T1000 (cell line): ENCODE measurements around the gene TOMM22.

Source experiments
- DNase-seq: peaks from one replicate; lab custom pipeline; 2025; ENCODE audit warnings: mixed read lengths; lab: John Stamatoyannopoulos, UW

The TOMM22 gene

DNA sequence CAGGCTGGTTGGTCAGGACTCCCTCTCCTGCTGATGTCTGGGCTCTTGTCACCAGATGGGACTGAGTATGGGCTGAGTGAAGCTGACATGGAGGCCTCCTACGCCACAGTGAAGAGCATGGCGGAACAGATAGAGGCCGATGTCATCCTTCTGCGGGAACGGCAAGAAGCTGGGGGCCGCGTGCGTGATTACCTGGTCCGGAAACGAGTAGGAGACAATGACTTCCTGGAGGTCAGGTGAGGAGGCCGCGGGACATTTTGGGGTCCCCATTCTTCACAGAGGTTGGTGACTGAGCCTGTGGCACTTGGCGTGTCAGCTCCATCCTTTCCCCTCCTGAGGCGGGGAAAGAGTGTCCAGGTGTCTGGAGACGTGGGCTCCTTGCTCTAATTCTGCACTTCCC is 34.1 kb downstream of the TOMM22 start:
- no peak for DNase-seq

DNA sequence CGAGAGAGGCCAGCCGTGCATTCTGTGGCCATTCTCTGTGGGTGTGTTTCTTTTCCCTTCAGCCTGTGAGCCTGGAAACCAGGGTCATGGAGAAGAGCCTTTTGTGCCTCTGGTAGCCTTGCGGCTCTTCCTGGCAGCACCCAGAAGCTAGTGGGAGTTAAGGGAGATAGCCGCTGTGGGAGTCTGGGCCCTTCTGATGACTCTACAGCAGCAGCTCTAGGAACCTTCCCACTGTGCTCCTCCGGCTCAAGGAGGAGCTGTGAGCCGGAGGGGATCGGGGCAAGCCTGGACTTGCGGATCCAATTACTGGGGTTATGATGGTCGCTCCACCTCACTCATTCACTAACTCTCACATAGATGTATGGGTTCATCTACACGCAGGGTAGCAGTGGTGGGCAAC is 34.5 kb downstream of the TOMM22 start:
- no peak for DNase-seq

DNA sequence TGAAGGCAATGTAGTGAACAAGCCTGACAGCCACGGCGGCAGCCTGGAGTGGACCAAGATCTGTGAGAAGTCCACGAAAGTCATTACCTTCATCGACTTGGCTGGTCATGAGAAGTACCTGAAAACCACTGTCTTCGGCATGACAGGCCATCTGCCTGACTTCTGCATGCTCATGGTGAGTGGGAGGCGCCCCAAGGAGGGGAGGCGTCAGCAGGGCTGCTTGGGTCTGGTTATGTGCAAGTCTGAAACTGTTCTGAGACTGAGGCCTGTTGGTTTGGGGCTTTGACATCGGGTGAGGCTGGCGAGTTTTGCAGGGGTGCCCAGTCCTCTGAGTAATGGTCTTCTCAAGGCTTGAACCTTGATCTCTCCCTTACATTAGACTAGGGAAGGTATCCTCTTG is 35.1 kb downstream of the TOMM22 start:
- no peak for DNase-seq

DNA sequence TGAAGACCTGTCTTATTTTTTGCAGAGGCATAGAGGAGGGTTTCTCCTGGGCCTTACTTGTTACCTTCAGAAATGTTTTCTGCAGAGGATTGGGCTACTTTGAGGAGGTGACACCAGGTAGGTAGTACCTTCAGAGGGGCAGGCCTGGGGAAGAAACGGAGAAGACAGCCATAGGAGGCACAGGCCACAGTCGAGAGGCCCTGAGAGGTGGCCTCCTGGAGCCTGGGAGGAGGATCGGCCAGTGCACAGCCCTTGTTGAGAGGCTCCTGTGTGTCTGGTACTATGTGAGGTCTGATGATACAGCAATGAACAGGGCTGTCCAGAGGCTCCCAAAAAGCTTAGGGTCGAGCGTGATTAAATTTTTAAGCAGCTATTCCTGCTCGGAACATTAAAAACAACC is 35.5 kb downstream of the TOMM22 start:
- no peak for DNase-seq

DNA sequence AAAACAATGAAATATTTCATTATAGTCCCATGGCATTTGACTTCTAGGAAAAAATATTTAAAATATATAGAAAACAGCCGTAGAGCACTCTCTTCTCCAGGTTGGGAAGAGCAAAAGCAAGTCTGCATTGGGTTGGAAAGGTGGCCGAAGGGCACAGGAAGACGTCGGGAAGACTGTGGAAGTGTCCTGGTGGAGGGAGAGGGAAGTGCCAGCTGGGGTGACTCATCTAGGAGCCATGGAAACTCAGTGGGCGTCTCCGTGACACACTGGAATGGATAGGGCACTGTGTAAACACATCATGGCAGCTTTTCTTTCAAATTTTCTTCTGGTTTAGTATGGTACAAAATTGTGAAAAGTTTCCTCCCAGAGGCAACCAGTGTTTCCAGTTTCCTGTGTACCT is 36.7 kb downstream of the TOMM22 start:
- peak; percentile 49 for DNase-seq

DNA sequence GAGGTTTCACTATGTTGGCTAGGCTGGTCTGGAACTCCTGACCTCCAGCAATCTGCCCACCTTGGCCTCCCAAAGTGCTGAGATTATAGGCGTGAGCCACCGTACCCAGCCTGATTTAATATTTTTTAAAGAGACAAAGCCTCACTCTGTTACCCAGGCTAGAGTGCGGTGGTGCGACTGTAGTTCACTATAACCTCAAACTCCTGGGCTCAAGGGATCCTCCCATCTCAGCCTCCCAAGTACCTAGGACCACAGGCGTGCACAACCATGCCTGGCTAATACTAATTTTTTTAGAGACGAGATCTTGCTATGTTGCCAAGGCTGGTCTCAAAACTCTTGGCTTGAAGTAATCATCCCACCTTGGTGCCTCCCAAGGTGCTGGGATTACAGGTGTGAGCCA is 37.4 kb downstream of the TOMM22 start:
- no peak for DNase-seq

DNA sequence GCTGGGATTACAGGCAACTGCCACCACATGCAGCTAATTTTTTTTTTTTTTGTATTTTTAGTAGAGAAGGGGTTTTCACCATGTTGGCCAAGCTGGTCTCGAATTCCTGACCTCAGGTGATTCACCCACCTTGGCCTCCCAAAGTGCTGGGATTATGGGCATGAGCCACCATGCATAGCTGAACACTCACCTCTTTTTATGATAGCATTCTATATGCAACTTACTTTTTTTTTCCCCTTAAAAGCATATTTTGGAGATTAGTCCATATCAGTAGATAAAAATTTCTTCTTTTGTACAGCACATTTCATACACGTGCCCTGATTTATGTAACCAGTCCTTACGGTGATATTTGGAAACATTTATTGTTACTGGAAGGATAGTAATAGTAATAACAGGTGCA is 38.6 kb downstream of the TOMM22 start:
- no peak for DNase-seq

DNA sequence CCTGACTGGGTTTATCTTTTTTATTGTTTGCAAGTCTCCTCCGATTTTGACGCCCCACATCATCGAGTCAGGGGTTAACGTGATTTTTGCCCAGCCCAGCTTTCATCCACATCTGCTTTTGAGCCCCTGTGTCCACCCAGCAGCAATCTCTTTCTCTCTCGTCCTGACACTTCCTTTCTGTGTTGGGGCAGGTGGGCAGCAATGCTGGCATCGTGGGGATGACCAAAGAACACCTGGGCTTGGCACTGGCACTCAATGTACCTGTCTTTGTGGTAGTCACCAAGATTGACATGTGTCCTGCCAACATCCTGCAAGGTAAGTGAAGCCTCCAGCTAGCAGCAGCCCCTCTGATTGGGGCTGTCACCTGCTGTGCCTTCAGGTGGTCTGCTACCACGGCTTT is 39.8 kb downstream of the TOMM22 start:
- no peak for DNase-seq

DNA sequence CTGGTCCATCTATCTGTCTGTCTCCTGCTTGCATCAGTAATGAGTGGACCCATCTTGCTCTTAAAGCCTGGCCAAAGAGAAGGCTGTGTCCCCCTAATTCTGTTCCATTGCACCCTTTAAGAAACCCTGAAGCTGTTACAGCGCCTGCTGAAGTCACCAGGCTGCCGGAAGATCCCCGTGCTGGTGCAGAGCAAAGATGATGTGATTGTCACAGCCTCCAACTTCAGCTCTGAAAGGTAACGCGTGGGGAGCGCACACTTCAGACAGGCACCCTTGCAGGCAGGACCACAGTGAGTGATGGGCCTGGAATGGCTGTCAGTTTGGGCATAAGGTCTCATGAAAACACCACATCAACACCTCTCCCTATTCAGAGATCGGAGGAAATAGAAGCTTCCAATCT is 42.4 kb downstream of the TOMM22 start:
- DNase-seq = no peak

DNA sequence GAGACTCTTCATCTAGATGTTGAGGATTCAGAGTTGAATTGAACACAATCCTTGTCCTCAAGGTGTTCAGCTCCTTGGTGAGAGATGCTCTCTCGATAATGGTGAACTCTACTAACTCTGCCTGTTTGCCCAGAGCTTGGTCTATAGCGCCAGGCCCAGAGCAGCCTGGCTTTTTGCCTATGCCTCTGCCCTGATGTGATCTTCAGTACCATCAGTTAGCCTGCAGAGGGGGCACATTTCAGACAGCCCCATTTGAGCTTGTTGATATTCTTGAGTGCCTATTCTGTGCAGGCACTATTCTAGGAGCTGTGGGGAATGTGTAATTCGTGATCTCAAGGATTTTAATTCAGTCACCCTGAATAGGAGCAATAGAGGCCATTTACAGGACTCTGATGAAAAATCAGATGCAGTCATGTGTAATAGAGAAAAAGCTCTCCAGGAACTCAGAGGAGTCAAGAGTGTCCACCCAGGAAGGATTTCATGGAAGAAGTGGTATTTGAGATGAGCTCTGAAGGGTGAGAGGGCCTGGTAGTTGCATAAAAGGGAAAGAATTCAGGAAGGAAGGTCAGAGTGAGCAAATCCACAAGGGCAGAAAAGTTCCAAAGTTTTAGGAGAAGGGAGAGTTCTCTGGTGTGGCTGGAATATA is 43.3 kb downstream of the TOMM22 start:
- DNase-seq = no peak

DNA sequence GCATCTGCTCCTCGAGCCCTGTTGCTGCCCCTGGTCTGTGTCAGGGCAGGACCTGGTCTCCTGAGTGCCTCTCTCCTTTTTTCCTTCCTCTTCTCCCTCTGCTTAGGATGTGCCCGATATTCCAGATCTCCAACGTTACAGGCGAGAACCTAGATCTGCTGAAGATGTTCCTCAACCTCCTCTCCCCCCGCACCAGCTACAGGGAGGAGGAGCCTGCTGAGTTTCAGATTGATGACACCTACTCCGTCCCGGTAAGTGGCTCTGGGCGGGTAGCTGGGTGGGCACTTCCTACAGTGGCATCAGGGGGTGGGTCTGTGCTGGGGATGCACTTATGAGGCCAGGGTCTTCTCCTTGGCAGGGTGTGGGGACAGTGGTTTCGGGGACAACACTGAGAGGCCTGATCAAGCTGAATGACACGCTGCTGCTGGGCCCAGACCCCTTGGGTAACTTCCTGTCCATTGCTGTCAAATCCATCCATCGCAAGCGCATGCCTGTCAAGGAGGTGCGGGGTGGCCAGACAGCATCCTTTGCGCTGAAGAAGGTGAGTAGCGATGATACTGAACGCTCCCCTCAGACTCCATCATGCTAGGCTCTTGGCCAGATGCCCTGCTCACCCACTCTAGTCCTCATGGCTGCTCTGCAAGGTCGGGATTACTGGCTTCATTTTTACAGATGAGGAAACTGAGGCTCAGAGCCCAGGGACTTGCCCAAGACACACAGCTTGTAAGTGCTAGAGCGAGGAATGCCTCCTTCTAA is 44.3 kb downstream of the TOMM22 start:
- no peak for DNase-seq

DNA sequence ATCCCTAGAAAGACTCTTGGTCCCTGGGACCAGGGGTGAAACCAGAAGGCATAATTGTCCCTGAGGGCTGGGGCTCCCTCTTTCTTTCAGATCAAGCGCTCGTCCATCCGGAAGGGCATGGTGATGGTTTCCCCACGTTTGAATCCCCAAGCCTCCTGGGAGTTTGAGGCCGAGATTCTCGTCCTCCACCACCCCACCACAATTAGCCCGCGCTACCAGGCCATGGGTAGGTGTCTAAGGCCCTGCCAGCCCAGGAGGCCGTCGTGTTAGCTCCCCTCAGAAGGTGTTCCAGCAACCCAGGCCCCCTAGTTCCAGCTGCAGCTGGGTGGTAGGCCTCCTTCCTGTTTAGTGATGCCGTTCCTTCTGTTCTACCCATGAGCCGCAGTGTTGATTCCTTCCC is 45.4 kb downstream of the TOMM22 start:
- DNase-seq = no peak

DNA sequence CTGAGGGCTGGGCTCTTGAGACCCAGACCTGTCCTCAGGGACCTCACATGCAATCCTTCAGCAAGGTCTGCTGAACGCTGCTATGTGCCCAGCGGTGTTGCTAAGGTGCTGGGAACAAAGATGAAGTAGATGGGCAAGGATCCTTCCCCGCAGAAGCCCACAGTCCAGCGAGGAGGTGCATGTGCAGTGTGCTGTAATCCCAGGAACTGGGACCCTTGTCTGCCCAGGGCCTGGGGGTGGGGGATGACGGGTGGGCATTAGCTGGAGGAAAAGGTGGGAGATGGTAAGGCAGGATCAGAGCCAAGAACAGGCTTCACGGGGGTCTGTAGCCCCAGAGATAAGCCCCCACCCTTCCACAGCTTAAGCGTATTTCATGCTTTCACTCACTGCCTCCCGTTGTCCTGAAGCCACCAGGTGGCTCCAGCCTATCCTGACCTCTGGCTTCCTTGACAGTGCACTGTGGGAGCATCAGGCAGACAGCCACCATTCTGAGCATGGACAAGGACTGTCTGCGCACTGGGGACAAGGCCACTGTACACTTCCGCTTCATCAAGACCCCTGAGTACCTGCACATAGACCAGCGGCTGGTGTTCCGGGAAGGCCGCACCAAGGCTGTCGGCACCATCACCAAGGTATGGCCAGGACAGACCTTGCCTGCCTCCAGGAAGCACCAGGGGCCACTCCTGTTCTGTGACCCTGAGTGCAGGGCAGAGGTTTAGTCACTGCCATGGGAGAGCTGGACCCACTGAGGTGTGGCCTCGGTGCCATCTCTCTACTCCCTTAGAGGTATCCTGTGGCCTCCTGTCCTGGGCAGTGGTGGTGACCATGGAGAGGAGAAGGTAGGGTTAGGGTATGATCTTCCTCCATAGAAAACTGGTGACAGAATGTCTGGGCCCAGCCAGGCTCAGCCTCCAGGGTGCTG is 46.0 kb downstream of the TOMM22 start:
- no peak for DNase-seq

DNA sequence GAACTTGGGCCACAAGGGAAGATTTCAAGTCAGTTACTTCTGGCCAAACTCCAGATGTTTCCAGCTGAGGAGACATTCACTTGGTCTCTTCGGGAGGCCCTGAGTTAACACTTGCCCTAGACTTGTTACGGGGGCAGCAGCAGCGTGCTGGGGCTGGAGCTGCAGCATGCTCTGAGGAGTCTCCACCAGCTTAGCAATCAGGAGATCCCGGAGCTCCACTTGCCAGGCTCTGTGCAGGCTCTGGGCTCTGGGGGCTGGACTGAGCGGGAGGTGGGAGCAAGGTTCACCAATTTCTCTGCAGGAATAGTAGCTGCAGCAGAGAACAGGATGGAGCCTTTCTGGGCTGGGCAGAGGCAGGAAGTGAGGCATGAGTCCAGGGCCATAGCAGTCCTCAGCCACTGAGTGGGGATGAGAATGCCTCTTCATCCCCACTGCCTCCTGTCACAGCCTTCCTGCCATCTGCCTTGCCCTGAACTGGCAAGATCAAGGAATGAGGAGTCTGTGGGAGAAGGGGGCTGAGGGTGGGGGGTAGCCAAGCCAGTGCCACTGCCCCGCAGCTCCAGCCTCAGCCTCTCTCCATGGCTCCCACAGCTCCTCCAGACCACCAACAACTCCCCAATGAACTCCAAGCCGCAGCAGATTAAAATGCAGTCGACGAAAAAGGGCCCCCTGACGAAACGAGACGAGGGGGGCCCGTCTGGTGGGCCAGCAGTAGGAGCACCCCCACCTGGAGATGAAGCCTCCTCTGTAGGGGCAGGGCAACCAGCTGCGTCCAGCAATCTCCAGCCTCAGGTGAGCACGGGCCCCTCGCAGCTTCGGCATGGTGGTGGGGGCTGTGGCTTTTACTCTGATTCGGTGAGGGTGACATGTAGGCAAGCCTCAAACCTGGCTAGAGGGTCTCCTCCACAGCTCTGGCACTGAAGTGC is 47.4 kb downstream of the TOMM22 start:
- DNase-seq = no peak

DNA sequence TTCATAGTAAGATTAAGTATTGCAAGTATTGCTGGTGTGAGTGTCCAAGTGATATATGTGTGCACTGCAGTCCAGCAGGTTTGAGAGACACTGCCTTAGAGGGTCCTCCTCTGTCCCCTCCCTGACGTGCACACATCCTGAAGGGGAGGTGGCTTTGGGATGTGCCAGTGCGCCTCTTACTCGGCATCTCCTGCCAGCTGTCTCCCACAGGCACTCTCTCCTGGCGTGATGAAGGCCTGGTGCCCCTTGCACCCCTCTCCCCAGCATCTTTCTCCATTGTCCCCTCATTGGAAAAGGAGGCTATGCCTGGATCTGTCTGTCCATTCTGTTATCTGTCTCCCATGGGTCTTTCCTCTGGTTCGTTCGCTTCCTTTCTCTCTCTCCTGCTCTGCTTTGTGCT is 48.2 kb downstream of the TOMM22 start:
- DNase-seq = no peak

DNA sequence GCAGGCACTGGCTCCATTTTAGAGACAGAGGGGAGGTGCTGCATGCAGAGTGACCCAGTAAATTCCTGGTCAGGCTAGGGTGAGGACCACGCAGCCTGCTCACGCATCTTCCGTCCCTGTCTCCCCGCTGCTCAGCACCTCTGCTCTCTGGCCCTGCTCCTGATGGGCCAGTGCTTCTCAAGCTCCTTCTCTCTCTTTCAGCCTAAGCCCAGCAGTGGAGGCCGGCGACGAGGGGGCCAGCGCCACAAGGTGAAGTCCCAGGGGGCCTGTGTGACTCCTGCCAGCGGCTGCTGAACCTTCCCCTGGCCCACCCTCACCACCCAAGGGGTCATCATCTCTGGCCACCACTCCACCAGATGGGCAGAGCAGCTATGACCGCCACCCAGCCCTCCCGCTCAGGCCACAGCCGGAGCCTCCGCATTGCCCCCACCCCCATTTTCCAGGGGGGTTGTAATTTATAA is 48.7 kb downstream of the TOMM22 start:
- no peak for DNase-seq

DNA sequence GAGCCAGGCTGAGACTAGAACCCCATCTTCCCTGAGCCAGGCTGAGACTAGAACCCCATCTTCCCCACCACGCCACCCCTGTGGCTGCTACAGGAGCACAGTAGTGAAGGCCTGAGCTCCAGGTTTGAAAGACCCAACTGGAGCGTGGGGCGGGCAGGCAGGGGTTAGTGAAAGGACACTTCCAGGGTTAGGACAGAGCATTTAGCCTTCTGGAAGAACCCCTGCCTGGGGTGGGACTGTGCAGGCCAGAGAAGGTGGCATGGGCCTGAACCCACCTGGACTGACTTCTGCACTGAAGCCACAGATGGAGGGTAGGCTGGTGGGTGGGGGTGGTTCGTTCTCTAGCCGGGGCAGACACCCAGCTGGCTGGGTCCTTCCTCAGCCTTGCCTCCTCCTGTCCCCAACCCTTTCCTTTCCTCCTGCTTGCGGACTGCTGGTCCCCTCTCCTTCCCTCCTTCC is 50.0 kb downstream of the TOMM22 start:
- no peak for DNase-seq

DNA sequence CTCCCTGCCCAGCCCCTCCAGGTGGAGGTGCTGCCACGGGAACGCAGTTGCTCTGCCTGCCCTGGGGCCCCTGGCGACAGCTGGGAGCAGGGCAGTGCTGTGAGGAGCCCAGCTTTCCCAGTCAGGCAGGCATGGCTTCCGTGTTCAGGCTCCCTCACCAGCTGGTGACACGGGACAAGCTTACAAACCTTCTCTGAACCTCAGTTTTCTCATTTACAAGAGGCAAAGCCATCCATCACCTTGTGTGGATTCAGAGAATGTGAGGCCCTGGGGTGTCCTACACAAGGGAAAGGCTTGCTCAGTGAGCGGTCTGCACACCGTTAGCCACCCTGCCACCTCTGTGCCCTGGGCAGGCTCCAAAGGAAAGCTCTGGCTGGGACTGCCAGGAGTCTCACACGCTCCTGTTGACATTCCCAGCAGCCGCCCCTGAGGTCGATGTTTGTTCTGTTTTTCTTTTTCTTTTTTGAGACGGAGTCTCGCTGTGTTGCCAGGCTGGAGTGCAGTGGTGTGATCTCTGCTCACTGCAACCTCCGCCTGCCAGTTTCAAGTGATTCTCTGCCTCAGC is 50.6 kb downstream of the TOMM22 start:
- no peak for DNase-seq

DNA sequence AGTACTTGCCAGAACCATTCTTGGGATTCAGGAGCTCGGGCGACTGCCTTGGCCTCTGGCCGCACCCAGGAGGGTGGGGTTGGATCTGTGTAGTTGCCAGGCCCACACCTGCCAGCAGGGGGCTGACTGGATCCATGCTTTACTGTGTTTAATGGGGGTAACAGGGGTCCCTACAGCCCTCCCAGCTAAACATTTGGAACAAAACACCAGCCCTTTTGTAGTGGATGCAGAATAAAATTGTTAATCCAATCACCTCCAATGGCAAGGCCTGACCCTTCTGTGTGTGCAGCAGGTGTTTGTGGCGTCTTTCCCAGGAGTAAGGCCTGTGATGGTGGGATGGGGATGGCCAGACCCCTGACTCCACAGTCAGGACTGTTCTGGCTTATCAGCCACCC is 51.6 kb downstream of the TOMM22 start:
- DNase-seq = no peak

DNA sequence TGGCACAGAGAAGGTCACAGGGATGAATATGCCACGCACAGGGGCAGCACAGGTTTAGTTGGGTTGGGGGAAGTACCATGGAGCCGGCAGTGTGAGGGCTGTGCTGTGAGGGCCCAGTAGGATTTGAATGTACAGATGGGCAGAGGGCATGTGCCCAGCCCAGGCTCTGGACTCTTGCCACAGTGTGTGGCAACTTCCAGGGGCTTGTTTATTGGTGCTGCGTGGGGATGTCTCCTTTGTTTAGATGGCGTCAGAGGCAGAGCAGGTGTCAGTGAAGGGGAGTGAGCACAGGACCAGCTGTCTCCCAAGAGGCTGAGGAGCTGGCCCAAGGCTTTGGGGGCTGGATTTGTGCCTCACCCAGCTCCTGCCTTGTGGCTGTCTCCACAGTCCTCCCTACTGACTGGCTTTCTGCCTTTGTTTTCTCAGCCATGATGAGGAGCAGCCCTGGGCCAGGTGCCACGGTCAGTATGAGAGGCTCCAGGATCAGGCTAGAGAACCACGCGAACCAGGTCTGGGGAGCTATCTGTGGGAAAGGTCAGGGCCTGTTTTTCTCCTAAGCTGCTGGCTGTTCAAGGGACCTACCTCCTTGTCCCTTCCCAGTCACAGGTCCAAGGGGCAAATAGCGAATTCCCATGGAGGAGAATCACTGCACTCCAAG is 52.1 kb downstream of the TOMM22 start:
- no peak for DNase-seq
